EH (cell line): ENCODE results near the gene DMAP1.

Source experiments
- DNase-seq: peaks from one replicate; pipeline ENCODE4 v3.0.0-alpha.2; 2015; ENCODE audit warnings: low read depth

DMAP1 gene

GRCh38 chr1:44256762-44257554 is 43.7 kb downstream of the DMAP1 start:
- no peak for DNase-seq

- DNase-seq = no peak
These were observed 45.8 kb downstream of the DMAP1 start for GRCh38 chr1:44259090-44259489.

- no peak for DNase-seq
These were observed 47.5 kb downstream of the DMAP1 start for GRCh38 chr1:44260792-44261170.

GRCh38 chr1:44261171-44261817 is 48.0 kb downstream of the DMAP1 start:
- no peak for DNase-seq

- no peak for DNase-seq
These were observed 48.7 kb downstream of the DMAP1 start for GRCh38 chr1:44261962-44262361.

GRCh38 chr1:44262414-44262813 is 49.1 kb downstream of the DMAP1 start:
- DNase-seq = no peak

- no peak for DNase-seq
These were observed 49.7 kb downstream of the DMAP1 start for GRCh38 chr1:44262816-44263567.

GRCh38 chr1:44263568-44264450 is 50.5 kb downstream of the DMAP1 start:
- no peak for DNase-seq

GRCh38 chr1:44264451-44264771 is 51.1 kb downstream of the DMAP1 start:
- DNase-seq = no peak

- DNase-seq = no peak
These were observed 52.5 kb downstream of the DMAP1 start for GRCh38 chr1:44265656-44266358.

- DNase-seq = no peak
These were observed 53.4 kb downstream of the DMAP1 start for GRCh38 chr1:44266400-44267344.

GRCh38 chr1:44267438-44267837 is 54.2 kb downstream of the DMAP1 start:
- DNase-seq = peak; percentile 9

- DNase-seq = no peak
These were observed 54.8 kb downstream of the DMAP1 start for GRCh38 chr1:44268054-44268453.
